Testis (tissue), 2 donors: ENCODE results near the gene DPEP2.

Source experiments
- CTCF ChIP-seq, 3 experiments: fragments of 450-650 bp in 2 of 3; fragments of 200-600 bp in 1 of 3; sonication (generic) in 1 of 3; IDR thresholded peaks; one replicate each; pipeline ENCODE4 v1.5.1; 2016 to 2019; ENCODE audit warnings: antibody characterized with exemption in 3 of 3, mild to moderate bottlenecking in 2 of 3, moderate library complexity in 1 of 3
- POLR2A ChIP-seq: fragments of 450-650 bp; IDR thresholded peaks from one replicate; pipeline ENCODE4 v1.6.1; 2017; ENCODE audit warnings: antibody characterized with exemption, mild to moderate bottlenecking, moderate library complexity

DNA sequence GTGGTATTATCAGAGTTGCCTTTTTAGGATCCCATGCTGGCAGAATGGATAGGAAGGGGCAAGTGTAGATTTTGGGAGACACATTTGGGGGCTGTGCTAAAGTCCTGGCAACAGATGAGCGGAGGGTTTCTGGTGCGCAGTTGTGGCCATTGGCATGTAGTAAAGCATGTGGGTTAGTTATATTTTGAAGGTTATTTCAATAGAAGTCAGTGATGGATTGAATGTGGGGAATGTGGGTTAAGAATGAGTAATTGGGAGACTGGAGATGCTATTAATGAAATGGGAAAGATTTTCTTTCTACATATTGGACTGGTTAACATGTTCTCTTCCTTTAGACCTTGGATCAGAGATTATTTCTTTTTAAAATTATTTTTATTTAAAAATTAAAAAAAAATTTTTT is 33.8 kb upstream of the DPEP2 start:
- TF ChIP-seq CTCF (IDR thresholded peaks at IDR 0.05) (no peak), POLR2A (no peak)
